Non-pigmented ciliary epithelial cell (primary cell): Measurements from ENCODE around the gene DCDC2C.

Experiments
- DNase-seq: peaks from one replicate; pipeline ENCODE4 v3.0.0-alpha.2; 2010; ENCODE audit warnings: low read depth

Gene DCDC2C

DNA sequence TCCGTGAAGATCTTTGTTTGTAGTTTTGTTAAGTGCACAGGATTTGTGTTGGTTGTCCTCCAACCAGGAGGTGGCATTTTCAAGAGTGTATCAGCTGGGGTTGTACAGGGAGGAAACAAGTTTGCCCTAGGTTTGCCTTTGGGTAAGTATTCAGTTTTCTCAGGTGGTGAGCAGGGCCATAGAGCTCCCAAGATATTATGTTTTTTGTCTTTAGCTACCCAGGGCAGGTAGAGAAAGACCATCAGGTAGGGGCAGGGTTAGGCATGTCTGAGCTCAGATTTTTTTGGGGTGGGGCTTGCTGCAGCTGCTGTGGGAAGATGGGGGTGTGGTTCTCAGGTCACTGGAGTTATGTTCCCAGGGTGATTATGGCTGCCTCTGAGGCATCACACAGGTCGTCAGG lies 191.6 kb downstream of the DCDC2C start:
- DNase-seq = no peak
